GM18909 (cell line): ENCODE data around the gene ZYG11A.

ENCODE experiments used
- ATAC-seq: cut with Tn5 transposase; IDR thresholded peaks from one replicate; pipeline ENCODE4 v1.9.1; 2021; ENCODE audit warnings: mild to moderate bottlenecking; ENCODE audit not compliant: unreplicated experiment, poor library complexity

Gene ZYG11A

GRCh38 chr1:52916241-52916975 is 73.8 kb downstream of the ZYG11A start:
- no peak for ATAC-seq

- ATAC-seq = no peak
Observed at GRCh38 chr1:52917156-52917555, 74.6 kb downstream of the ZYG11A start.

- ATAC-seq = no peak
Observed at GRCh38 chr1:52917581-52917980, 75.0 kb downstream of the ZYG11A start.

GRCh38 chr1:52918201-52918600 is 75.6 kb downstream of the ZYG11A start:
- ATAC-seq = no peak

- ATAC-seq = no peak
Observed at GRCh38 chr1:52919051-52919722, 76.6 kb downstream of the ZYG11A start.

GRCh38 chr1:52919723-52920483 is 77.3 kb downstream of the ZYG11A start:
- ATAC-seq = no peak

- ATAC-seq = no peak
Observed at GRCh38 chr1:52920791-52921291, 78.3 kb downstream of the ZYG11A start.

GRCh38 chr1:52925571-52926005 is 83.0 kb downstream of the ZYG11A start:
- ATAC-seq = no peak

GRCh38 chr1:52926864-52927211 is 84.3 kb downstream of the ZYG11A start:
- no peak for ATAC-seq

GRCh38 chr1:52927212-52928014 is 84.9 kb downstream of the ZYG11A start, which contains the start of gene SCP2:
TSS of gene SCP2 (plus strand) at chr1:52927276. CDS start at chr1:52927397, 121 bp downstream.
- peak; percentile 72 for ATAC-seq

GRCh38 chr1:52928015-52928404 is 85.5 kb downstream of the ZYG11A start:
- peak; percentile 11 for ATAC-seq

GRCh38 chr1:52929019-52929418 is 86.5 kb downstream of the ZYG11A start:
- no peak for ATAC-seq

GRCh38 chr1:52937433-52938182 is 95.0 kb downstream of the ZYG11A start:
- no peak for ATAC-seq

GRCh38 chr1:52938183-52938451 is 95.6 kb downstream of the ZYG11A start:
- ATAC-seq = no peak

- no peak for ATAC-seq
Observed at GRCh38 chr1:52943876-52944416, 101.4 kb downstream of the ZYG11A start.

- no peak for ATAC-seq
Observed at GRCh38 chr1:52944566-52944965, 102.0 kb downstream of the ZYG11A start.
